HEK293 (cell line): ENCODE measurements around the gene SLC43A3.

ENCODE experiments used
- CTCF ChIP-seq: fragments of 450-650 bp; formaldehyde crosslinking; IDR thresholded peaks from 2 replicates; pipeline ENCODE4 v1.5.1; 2016; ENCODE audit warnings: missing biosample characterization, missing genetic modification characterization
- PRDM2 ChIP-seq: fragments of 450-650 bp; formaldehyde crosslinking; IDR thresholded peaks from 2 replicates; pipeline ENCODE4 v1.5.1; 2016; ENCODE audit warnings: missing biosample characterization, missing genetic modification characterization, borderline replicate concordance
- TSHZ1 ChIP-seq: fragments of 450-650 bp; formaldehyde crosslinking; IDR thresholded peaks from 2 replicates; pipeline ENCODE4 v1.5.1; 2016; ENCODE audit warnings: missing biosample characterization, missing genetic modification characterization, borderline replicate concordance
- ZNF121 ChIP-seq: fragments of 450-650 bp; formaldehyde crosslinking; IDR thresholded peaks from 2 replicates; pipeline ENCODE4 v1.5.1; 2016; ENCODE audit warnings: missing biosample characterization, missing genetic modification characterization
- ZNF670 ChIP-seq: fragments of 450-650 bp; formaldehyde crosslinking; IDR thresholded peaks from 2 replicates; pipeline ENCODE4 v1.5.1; 2016; ENCODE audit warnings: missing biosample characterization, missing genetic modification characterization, low read depth
- TF ChIP-seq, protein P1 (sequence below): fragments of 450-650 bp; formaldehyde crosslinking; IDR thresholded peaks from 2 replicates; pipeline ENCODE4 v1.5.1; 2016; ENCODE audit warnings: missing biosample characterization, missing genetic modification characterization
- TF ChIP-seq, protein P2 (sequence below): fragments of 450-650 bp; formaldehyde crosslinking; IDR thresholded peaks from 2 replicates; pipeline ENCODE4 v1.5.1; 2016; ENCODE audit warnings: missing biosample characterization, missing genetic modification characterization

DNA sequence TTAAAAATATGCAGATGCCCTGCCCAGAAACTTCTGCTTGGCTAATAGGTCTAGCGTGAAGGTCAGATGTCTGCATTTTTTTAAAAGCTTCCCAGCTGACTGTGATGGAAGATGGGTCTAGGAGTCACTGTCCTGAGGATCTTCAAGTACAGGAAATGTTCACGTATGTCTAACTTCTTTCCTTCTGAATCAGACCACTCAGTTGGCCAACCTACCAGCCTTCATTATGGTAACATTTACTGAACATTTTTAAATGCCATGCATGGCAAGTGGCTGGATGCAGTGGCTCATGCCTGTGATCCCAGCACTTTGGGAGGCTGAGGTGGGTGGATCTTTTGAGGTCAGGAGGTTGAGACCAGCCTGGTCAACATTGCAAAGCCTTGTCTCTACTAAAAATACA lies 35.4 kb downstream of the SLC43A3 start:
- TF ChIP-seq CTCF (tag by site-specific recombination) (no peak), TSHZ1 (tag by site-specific recombination) (no peak), ZNF121 (tag by site-specific recombination) (no peak), PRDM2 (tag by site-specific recombination) (no peak), ZNF670 (tag by site-specific recombination) (no peak)
- TF ChIP-seq, protein P1, sequence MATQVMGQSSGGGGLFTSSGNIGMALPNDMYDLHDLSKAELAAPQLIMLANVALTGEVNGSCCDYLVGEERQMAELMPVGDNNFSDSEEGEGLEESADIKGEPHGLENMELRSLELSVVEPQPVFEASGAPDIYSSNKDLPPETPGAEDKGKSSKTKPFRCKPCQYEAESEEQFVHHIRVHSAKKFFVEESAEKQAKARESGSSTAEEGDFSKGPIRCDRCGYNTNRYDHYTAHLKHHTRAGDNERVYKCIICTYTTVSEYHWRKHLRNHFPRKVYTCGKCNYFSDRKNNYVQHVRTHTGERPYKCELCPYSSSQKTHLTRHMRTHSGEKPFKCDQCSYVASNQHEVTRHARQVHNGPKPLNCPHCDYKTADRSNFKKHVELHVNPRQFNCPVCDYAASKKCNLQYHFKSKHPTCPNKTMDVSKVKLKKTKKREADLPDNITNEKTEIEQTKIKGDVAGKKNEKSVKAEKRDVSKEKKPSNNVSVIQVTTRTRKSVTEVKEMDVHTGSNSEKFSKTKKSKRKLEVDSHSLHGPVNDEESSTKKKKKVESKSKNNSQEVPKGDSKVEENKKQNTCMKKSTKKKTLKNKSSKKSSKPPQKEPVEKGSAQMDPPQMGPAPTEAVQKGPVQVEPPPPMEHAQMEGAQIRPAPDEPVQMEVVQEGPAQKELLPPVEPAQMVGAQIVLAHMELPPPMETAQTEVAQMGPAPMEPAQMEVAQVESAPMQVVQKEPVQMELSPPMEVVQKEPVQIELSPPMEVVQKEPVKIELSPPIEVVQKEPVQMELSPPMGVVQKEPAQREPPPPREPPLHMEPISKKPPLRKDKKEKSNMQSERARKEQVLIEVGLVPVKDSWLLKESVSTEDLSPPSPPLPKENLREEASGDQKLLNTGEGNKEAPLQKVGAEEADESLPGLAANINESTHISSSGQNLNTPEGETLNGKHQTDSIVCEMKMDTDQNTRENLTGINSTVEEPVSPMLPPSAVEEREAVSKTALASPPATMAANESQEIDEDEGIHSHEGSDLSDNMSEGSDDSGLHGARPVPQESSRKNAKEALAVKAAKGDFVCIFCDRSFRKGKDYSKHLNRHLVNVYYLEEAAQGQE (tag by site-specific recombination), result no peak
- TF ChIP-seq, protein P2, sequence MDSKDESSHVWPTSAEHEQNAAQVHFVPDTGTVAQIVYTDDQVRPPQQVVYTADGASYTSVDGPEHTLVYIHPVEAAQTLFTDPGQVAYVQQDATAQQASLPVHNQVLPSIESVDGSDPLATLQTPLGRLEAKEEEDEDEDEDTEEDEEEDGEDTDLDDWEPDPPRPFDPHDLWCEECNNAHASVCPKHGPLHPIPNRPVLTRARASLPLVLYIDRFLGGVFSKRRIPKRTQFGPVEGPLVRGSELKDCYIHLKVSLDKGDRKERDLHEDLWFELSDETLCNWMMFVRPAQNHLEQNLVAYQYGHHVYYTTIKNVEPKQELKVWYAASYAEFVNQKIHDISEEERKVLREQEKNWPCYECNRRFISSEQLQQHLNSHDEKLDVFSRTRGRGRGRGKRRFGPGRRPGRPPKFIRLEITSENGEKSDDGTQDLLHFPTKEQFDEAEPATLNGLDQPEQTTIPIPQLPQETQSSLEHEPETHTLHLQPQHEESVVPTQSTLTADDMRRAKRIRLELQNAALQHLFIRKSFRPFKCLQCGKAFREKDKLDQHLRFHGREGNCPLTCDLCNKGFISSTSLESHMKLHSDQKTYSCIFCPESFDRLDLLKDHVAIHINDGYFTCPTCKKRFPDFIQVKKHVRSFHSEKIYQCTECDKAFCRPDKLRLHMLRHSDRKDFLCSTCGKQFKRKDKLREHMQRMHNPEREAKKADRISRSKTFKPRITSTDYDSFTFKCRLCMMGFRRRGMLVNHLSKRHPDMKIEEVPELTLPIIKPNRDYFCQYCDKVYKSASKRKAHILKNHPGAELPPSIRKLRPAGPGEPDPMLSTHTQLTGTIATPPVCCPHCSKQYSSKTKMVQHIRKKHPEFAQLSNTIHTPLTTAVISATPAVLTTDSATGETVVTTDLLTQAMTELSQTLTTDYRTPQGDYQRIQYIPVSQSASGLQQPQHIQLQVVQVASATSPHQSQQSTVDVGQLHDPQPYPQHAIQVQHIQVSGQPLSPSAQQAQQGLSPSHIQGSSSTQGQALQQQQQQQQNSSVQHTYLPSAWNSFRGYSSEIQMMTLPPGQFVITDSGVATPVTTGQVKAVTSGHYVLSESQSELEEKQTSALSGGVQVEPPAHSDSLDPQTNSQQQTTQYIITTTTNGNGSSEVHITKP (tag by site-specific recombination), result no peak
